GM19023 (cell line): Measurements from ENCODE around the gene GALNT15.
A peak's percentile ranks its signal among the peaks of the same experiment; 100 is the strongest.

Experiments used
- ATAC-seq: cut with Tn5 transposase; IDR thresholded peaks from one replicate; pipeline ENCODE4 v1.9.1; 2021; ENCODE audit warnings: mild to moderate bottlenecking, moderate library complexity; ENCODE audit not compliant: unreplicated experiment

GALNT15 gene

GRCh38 chr3:16174389-16174788 is at the start of gene GALNT15:
GALNT15 (plus strand) TSS chr3:16174680; CDS start chr3:16175152, 472 bp downstream.
- no peak for ATAC-seq

- ATAC-seq: no peak
These were observed 47.8 kb upstream of the GALNT15 start for GRCh38 chr3:16126634-16127033.

GRCh38 chr3:16127249-16127648 is 47.2 kb upstream of the GALNT15 start:
- no peak for ATAC-seq

- ATAC-seq: no peak
These were observed 44.4 kb upstream of the GALNT15 start for GRCh38 chr3:16130066-16130465.

DNA sequence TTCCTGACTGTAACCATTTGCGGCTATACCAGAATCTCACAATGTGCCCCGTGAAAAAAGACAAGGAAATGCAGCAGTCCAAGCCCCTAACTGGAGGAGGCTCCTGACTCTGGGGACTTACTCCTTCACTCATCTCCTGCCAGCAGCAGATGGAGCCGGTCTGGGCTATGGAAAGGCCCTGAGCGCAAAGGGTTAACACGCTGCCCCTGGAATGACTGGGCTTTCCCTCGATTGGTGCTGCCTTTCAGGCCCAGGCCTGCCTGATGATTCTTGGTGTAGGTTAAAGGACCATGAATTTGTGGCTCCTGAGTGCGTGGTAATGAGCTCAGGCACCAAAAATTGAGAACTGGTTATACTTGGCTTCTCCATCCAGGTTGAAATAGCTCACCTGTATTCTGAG is 42.3 kb upstream of the GALNT15 start:
- ATAC-seq: no peak

DNA sequence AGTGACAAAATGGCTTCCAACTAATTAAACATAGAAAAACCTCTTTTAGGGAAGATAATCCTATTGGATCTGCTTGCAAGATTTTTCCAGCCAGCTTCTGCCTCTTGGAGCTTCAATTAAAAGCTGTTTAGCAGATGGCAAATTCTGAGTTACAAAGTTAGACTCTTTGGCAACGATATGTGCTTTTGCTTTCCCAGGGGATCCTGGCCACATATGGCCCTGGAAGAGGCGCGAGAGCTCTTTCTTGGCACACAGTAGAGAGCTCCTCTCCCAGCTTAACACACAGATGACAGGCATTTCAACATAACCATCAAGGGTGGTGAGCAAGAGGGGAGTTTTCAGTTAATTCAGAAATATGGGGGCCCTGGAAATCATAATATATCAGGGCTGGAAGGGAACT is 41.6 kb upstream of the GALNT15 start:
- no peak for ATAC-seq

GRCh38 chr3:16134173-16134928 is 40.1 kb upstream of the GALNT15 start:
- ATAC-seq: no peak

DNA sequence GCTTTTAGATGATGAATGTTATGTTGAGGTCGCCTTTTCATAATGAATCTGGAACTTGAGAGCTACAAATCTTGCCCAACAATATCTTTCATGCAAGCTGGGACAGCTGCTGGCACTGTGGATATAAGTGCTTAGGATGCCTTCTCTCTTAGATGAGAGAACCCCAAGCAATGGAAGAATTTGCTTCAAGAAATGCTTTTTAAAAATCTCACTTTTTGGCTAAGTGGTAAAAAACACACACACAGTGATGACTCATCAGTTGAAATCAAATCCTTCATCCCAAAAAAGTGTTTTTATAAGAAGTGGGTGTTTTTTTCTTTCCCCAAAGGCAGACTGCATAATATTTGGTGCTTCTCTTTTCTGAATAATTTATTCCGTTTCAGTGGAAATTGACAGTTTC is 38.4 kb upstream of the GALNT15 start:
- no peak for ATAC-seq

DNA sequence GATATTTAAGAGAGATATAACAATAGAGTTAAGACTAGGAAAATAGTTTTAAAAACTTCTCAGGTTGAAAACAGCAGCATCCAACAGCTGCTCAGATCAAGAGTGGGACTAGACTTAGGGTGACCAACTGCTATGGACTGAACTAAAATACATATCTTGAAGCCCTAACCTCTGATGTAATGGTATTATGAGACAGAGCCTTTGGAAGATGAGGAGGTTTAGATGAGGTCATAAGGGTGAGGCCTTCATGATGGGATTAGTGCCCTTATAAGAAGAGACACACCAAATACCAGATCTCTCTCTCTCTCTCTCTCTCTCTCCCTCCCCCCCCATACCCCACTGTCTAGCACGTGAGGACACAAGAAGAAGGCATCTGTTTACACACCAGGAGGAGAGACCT is 37.4 kb upstream of the GALNT15 start:
- no peak for ATAC-seq

- ATAC-seq: no peak
These were observed 36.5 kb upstream of the GALNT15 start for GRCh38 chr3:16137977-16138376.

DNA sequence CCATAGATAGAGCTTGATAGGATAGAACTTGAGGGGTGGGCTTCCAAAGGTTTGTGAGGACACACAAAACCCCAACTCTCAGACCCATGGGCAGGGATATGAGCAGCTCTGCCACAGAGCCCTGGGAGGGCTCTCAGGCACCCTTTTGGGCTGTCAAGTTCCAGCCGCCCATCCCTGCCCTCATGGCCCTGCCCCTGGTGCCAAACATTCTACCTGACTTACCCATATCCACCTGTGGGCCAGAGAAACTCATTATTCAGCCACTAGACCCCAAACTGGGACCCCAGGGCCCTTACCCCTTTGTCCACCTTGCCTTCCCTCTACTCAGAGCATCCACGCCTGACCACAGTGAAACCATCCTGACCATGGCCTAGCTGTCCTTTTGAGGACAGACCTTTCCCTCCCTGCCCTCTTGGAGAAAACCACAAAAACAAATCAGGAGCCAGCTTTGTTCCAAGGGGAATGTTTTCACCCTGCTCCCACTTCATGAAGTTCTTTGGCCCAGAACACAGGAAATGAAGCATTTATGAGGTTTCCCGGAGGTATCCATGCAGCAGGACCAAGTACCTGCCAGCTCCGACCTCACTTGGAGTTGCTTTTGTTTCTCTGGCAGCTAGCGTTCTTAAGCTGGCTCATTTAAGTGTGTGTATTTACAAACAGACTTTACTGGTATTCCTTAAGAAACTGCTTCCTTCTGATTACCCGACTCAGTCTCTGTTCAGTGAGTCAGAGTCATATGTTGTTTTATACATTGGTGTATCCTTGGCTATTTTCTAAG is 34.2 kb upstream of the GALNT15 start:
- no peak for ATAC-seq

- no peak for ATAC-seq
These were observed 33.6 kb upstream of the GALNT15 start for GRCh38 chr3:16140894-16141285.

DNA sequence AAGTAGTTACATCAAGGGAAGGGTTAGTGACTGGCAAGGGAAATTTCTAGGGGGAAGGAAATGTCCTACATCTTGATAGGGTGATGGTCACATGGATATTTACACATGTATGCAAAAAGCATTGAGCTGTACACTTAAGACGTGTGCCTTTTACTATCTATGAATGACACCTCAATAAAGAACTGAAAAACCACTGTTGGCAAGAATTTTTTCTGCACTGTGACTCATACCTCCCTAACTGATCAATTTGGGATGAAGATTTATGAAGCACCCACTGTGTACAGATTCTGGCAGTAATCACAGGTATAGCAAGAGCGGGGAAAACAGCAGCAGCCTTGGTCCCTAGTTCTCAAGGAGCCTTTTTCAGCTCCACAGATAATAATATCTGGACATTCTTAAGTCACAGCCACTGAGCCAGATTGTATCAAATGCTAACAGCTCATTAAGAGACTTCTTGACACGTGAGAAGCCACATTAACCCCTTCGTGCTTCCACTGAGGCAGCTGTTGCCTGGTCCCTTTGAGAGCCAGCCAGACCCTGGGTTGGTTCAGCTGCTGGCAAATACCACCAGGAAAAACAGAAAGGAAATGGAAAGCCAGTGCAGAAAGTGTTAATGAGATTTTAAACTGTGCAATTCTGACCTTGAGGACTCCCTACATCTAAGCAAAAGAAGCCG is 32.0 kb upstream of the GALNT15 start:
- ATAC-seq: no peak

DNA sequence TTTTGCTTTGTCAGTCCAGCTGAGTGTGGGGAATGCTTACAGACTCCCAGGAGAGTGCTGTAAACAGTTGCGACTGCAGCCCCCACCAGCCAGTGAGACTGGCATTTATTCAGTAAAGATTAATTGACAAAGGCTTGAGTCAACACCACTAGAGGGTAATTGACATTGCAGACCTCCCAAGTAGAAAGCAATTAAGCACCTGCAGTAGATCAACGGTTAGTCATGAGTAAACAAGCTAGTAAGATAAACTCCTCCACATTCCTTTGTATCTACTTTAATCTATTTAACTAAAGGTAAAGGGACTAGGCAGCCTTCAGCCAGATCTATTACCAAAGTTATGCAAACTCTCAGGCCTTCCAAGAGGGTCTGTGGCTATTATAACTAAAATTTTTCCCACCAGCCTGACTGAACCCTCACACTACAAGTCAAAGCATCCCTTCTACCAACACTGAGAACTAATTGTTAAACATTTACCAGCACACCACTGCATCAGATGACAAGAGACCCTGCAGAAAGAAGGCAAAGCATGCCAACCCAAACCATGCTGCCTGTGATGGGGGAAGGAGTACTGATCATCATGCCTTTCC is 30.5 kb upstream of the GALNT15 start:
- ATAC-seq: no peak

DNA sequence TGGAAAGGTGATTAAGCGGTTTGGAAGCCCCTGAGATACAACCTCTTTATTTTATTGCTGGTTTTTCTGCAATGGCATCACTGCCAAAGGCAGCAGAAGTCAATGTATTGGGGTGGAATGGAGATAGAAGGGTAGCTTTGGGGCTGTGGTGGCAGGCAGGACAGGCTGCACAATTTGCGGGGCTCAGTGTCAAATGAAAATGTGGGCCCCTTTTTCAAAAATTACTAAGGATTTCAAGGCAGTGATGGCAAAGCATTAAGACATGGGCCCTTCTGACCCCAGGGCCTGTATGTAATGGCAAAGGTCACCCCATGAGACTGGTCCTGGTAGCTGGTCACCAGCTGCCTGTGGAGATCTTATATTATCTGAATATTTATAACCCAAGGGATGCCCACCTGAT is 29.3 kb upstream of the GALNT15 start:
- no peak for ATAC-seq

DNA sequence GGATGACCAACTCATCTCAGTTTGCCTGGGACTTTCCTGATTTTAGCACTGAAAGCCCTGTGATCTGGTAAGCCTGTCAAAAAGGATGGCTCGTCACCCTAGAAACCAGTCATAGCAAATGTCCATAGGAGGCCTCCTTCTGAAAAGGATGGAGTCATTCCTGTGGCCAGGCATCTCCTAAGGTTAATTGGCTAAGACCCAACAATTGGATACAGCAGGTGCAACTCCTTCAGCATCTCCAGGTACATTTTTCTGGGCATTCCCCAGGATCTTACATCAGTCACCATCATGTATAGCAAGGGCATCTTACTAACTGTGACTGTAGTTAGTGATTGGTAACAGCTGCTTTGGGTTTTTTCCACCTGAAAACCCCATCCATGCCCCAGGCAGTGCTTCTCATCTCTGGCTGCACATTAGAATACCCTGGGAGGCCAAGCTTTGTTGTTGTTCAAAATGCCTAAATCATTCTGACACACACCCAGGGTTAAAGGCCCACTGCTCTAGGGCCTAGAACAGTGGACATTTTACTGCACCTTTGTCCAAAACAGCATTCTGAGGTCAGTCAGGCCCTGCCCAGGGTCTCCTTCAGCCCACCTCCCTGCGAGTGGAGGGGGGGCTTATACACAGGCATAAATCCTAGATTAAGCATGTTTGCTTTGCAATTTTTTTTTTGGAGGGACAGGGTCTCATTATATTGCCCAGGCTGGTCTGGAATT is 28.3 kb upstream of the GALNT15 start:
- ATAC-seq: peak; percentile 64

DNA sequence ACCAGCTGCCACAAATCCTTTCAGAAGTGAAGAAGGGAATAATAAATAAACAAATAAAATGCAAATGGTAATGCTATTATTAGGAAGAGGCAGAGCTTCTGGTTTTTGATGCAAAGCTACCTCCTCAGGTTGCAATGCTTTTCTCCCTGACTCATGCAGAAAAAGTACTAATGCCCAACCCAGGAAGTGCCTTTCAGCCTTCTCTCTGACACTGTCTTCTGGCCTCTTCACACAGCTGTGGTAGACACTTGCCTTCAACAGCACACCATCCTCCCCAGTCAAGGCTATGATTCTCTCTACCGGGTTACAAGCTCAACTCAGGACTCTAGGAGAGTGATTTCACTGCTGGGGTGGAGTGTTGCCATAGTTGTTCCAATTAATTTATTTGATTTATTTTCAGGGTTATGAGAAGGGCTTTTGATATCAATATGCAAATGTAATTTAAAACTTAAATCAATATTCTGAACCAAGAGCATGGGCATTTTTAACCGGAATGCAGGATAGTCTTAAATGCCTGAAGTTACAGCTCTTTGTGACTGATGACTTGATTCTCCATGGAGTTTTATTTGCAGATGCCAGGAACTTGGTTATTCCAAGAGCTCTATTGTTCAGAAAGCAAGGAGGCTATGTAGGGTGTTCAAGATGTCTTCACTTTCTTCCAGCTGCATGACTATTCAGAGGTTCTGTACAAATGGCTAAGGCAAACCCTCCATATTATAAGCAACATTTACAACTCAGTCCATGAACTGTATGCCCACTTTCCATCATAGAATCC is 27.1 kb upstream of the GALNT15 start:
- peak; percentile 37 for ATAC-seq

DNA sequence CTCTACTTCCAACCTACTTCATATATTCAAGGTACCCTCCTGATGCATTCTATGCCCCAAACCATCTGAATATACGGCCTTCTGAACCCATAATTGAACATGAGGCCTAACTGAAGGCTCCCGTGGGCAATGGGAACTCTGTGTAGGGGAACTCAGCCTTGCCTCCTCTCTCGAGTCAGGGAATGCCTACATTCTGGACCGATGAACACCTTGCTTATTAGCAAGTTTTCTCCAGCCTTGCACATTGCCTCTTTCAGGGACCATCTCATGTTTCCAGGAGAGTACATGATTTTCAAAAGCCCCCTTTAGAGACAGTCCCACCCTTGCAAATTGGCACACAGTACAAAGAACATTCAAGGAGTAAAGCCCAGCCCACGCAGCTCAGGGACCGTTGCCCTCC is 26.3 kb upstream of the GALNT15 start:
- ATAC-seq: no peak

DNA sequence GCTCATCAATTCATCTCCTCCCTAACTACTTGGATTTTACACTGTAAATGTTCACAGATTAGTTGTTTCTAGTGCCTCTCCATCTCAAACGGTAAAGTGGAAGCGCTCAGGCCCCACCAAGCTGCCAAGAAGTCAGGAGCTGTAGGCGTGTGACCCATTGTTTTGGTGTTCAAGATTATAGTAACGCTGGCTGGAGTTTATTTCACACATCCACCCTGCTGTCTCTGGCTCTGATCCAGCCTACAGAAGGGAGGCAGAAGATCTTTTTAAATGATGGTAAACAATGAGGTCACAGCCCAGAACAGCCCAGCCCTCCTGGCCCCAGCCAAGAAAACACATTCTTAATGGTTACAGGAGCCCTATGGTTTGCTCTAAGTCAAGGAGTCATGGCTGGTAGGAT is 25.7 kb upstream of the GALNT15 start:
- no peak for ATAC-seq

- ATAC-seq: no peak
These were observed 24.2 kb upstream of the GALNT15 start for GRCh38 chr3:16150285-16150684.
